ENCODE results near the gene MED16.

The MED16 gene

GRCh38 chr19:928471-929202 lies 35.6 kb upstream of the MED16 start:
- DNase-seq (ENCODE audit: low read depth): no peak

GRCh38 chr19:927780-928401 lies 34.9 kb upstream of the MED16 start:
- DNase-seq (ENCODE audit: low read depth): no peak

GRCh38 chr19:927351-927779 lies 34.4 kb upstream of the MED16 start:
- DNase-seq (ENCODE audit: low read depth): no peak

GRCh38 chr19:926589-927350 lies 33.8 kb upstream of the MED16 start:
- no peak for DNase-seq (ENCODE audit: low read depth)

- DNase-seq (ENCODE audit: low read depth): no peak
Measured at GRCh38 chr19:926323-926588, 33.3 kb upstream of the MED16 start.

GRCh38 chr19:925526-926322 lies 32.7 kb upstream of the MED16 start, which contains the start of gene ARID3A:
TSS of gene ARID3A (plus strand) at chr19:926035. CDS start at chr19:929529, 3,494 bp downstream.
- peak; percentile 26 for DNase-seq (ENCODE audit: low read depth)

GRCh38 chr19:925087-925525 lies 32.1 kb upstream of the MED16 start:
- no peak for DNase-seq (ENCODE audit: low read depth)

- no peak for DNase-seq (ENCODE audit: low read depth)
Measured at GRCh38 chr19:924553-925086, 31.6 kb upstream of the MED16 start.

- no peak for DNase-seq (ENCODE audit: low read depth)
Measured at GRCh38 chr19:920051-920864, 27.3 kb upstream of the MED16 start.

- no peak for DNase-seq (ENCODE audit: low read depth)
Measured at GRCh38 chr19:919199-920050, 26.4 kb upstream of the MED16 start.

- DNase-seq (ENCODE audit: low read depth): no peak
Measured at GRCh38 chr19:918481-919198, 25.7 kb upstream of the MED16 start.

- DNase-seq (ENCODE audit: low read depth): no peak
Measured at GRCh38 chr19:918152-918437, 25.1 kb upstream of the MED16 start.

- no peak for DNase-seq (ENCODE audit: low read depth)
Measured at GRCh38 chr19:917323-918151, 24.6 kb upstream of the MED16 start, which contains the start of gene KISS1R. TSS of gene KISS1R (plus strand) at chr19:917333. CDS start at chr19:917503, 170 bp downstream.

- DNase-seq (ENCODE audit: low read depth): no peak
Measured at GRCh38 chr19:916645-917322, 23.8 kb upstream of the MED16 start.

- DNase-seq (ENCODE audit: low read depth): no peak
Measured at GRCh38 chr19:913080-913748, 20.2 kb upstream of the MED16 start, which contains the start of gene R3HDM4. TSS of gene R3HDM4 (minus strand) at chr19:913219. CDS start at chr19:913157, 62 bp downstream.

GRCh38 chr19:912181-913079 lies 19.4 kb upstream of the MED16 start:
- no peak for DNase-seq (ENCODE audit: low read depth)

Data from fibroblast of the conjunctiva (primary cell).